GM18907 (cell line): Measurements from ENCODE around the gene ARVCF.

ENCODE experiments used
- ATAC-seq: cut with Tn5 transposase; IDR thresholded peaks from one replicate; pipeline ENCODE4 v1.9.1; 2021; ENCODE audit warnings: mild to moderate bottlenecking, moderate library complexity; ENCODE audit not compliant: unreplicated experiment

The ARVCF gene

GRCh38 chr22:19974935-19975706 lies 41.5 kb downstream of the ARVCF start:
- no peak for ATAC-seq

- ATAC-seq: no peak
Measured at GRCh38 chr22:19974268-19974861, 42.3 kb downstream of the ARVCF start.

- no peak for ATAC-seq
Measured at GRCh38 chr22:19973551-19974267, 42.9 kb downstream of the ARVCF start.

GRCh38 chr22:19972652-19973550 lies 43.7 kb downstream of the ARVCF start:
- no peak for ATAC-seq

GRCh38 chr22:19972251-19972650 lies 44.4 kb downstream of the ARVCF start:
- ATAC-seq: no peak

GRCh38 chr22:19971276-19972124 lies 45.1 kb downstream of the ARVCF start:
- no peak for ATAC-seq

- no peak for ATAC-seq
Measured at GRCh38 chr22:19970479-19971275, 45.9 kb downstream of the ARVCF start.

GRCh38 chr22:19970031-19970478 lies 46.6 kb downstream of the ARVCF start:
- ATAC-seq: no peak

GRCh38 chr22:19969141-19969928 lies 47.3 kb downstream of the ARVCF start:
- ATAC-seq: no peak

- ATAC-seq: no peak
Measured at GRCh38 chr22:19968450-19968891, 48.2 kb downstream of the ARVCF start.

- ATAC-seq: no peak
Measured at GRCh38 chr22:19967850-19968449, 48.7 kb downstream of the ARVCF start.

GRCh38 chr22:19966908-19967750 lies 49.5 kb downstream of the ARVCF start:
- no peak for ATAC-seq

GRCh38 chr22:19965771-19966709 lies 50.6 kb downstream of the ARVCF start:
- no peak for ATAC-seq

- ATAC-seq: no peak
Measured at GRCh38 chr22:19964701-19965386, 51.8 kb downstream of the ARVCF start.
